HL-60 (cell line): ENCODE measurements around the gene ATRNL1.

Source experiments
- CTCF ChIP-seq: IDR thresholded peaks from one replicate; pipeline ENCODE4 v1.5.1; 2011; ENCODE audit warnings: low read length, control low read depth, inconsistent platforms; ENCODE audit not compliant: insufficient read depth
- POLR2AphosphoS5 ChIP-seq: IDR thresholded peaks from 2 replicates; pipeline ENCODE4 v1.6.1; 2012; ENCODE audit warnings: low read depth
- REST ChIP-seq: IDR thresholded peaks from 2 replicates; pipeline ENCODE4 v1.6.1; 2012; ENCODE audit warnings: low read depth; ENCODE audit not compliant: insufficient replicate concordance

GRCh38 chr10:115593060-115593459 is 499.9 kb downstream of the ATRNL1 start:
- TF ChIP-seq REST = no peak
- TF ChIP-seq CTCF = no peak
- no peak for TF ChIP-seq POLR2AphosphoS5
